Neural cell (in vitro differentiated cells): ENCODE measurements around the gene IL9.

Source experiments
- EP300 ChIP-seq: fragments of 450-650 bp; conservative IDR thresholded peaks from 2 replicates; pipeline ENCODE4 v1.6.1; 2014; ENCODE audit warnings: antibody characterized with exemption, mild to moderate bottlenecking, moderate library complexity; ENCODE audit not compliant: poor library complexity, severe bottlenecking
- EZH2 ChIP-seq: fragments of 200-600, 300-800 bp; shearing (Covaris generic), sonication (generic); IDR thresholded peaks from 2 replicates; pipeline ENCODE4 v1.6.1; 2014; ENCODE audit warnings: antibody characterized with exemption, low read length, borderline replicate concordance, mild to moderate bottlenecking; ENCODE audit not compliant: insufficient read depth, poor library complexity, severe bottlenecking
- POLR2AphosphoS5 ChIP-seq: IDR thresholded peaks from 2 replicates; pipeline ENCODE4 v1.6.1; 2012
- SMC3 ChIP-seq: fragments of 450-650 bp; conservative IDR thresholded peaks from 2 replicates; pipeline ENCODE4 v1.6.1; 2014; ENCODE audit warnings: antibody characterized with exemption, mild to moderate bottlenecking, moderate library complexity; ENCODE audit not compliant: poor library complexity
- TAF1 ChIP-seq: IDR thresholded peaks from 2 replicates; pipeline ENCODE4 v1.6.1; 2012; ENCODE audit warnings: low read depth
- TF ChIP-seq, protein P1 (sequence below): fragments of 450-650 bp; IDR thresholded peaks from 2 replicates; pipeline ENCODE4 v1.5.1; 2014; ENCODE audit warnings: antibody characterized with exemption, mild to moderate bottlenecking, moderate library complexity; ENCODE audit not compliant: poor library complexity, severe bottlenecking
- TF ChIP-seq, protein P2 (sequence below): IDR thresholded peaks from 2 replicates; pipeline ENCODE4 v1.6.1; 2012; ENCODE audit warnings: borderline replicate concordance

- TF ChIP-seq POLR2AphosphoS5 (no peak), SMC3 (peak; percentile 95), EP300 (no peak), EZH2 (no peak), TAF1 (no peak)
- TF ChIP-seq, protein P1, sequence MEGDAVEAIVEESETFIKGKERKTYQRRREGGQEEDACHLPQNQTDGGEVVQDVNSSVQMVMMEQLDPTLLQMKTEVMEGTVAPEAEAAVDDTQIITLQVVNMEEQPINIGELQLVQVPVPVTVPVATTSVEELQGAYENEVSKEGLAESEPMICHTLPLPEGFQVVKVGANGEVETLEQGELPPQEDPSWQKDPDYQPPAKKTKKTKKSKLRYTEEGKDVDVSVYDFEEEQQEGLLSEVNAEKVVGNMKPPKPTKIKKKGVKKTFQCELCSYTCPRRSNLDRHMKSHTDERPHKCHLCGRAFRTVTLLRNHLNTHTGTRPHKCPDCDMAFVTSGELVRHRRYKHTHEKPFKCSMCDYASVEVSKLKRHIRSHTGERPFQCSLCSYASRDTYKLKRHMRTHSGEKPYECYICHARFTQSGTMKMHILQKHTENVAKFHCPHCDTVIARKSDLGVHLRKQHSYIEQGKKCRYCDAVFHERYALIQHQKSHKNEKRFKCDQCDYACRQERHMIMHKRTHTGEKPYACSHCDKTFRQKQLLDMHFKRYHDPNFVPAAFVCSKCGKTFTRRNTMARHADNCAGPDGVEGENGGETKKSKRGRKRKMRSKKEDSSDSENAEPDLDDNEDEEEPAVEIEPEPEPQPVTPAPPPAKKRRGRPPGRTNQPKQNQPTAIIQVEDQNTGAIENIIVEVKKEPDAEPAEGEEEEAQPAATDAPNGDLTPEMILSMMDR, result peak; percentile 91
- TF ChIP-seq, protein P2, sequence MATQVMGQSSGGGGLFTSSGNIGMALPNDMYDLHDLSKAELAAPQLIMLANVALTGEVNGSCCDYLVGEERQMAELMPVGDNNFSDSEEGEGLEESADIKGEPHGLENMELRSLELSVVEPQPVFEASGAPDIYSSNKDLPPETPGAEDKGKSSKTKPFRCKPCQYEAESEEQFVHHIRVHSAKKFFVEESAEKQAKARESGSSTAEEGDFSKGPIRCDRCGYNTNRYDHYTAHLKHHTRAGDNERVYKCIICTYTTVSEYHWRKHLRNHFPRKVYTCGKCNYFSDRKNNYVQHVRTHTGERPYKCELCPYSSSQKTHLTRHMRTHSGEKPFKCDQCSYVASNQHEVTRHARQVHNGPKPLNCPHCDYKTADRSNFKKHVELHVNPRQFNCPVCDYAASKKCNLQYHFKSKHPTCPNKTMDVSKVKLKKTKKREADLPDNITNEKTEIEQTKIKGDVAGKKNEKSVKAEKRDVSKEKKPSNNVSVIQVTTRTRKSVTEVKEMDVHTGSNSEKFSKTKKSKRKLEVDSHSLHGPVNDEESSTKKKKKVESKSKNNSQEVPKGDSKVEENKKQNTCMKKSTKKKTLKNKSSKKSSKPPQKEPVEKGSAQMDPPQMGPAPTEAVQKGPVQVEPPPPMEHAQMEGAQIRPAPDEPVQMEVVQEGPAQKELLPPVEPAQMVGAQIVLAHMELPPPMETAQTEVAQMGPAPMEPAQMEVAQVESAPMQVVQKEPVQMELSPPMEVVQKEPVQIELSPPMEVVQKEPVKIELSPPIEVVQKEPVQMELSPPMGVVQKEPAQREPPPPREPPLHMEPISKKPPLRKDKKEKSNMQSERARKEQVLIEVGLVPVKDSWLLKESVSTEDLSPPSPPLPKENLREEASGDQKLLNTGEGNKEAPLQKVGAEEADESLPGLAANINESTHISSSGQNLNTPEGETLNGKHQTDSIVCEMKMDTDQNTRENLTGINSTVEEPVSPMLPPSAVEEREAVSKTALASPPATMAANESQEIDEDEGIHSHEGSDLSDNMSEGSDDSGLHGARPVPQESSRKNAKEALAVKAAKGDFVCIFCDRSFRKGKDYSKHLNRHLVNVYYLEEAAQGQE, result no peak
Measured at GRCh38 chr5:135887447-135887864, 8.2 kb downstream of the IL9 start.
